OCI-LY1 (cell line): ENCODE data around the gene FSTL5.
A peak's percentile ranks its signal among the peaks of the same experiment; 100 is the strongest.

Experiments used
- H2AFZ ChIP-seq: fragments of 200-600 bp; sonication (generic), shearing (Covaris generic); 2 replicates; pipeline ENCODE4 v1.6.0; 2014; ENCODE audit warnings: antibody characterized with exemption, mild to moderate bottlenecking, low read length
- H3F3A ChIP-seq: fragments of 200-600 bp; sonication (generic), shearing (Covaris generic); 2 replicates; pipeline ENCODE4 v1.6.0; 2014; ENCODE audit warnings: mild to moderate bottlenecking, antibody characterized with exemption, low read length, moderate library complexity; ENCODE audit not compliant: insufficient read depth
- H3K27ac ChIP-seq: fragments of 200-600 bp; sonication (generic); 2 replicates; pipeline ENCODE4 v1.5.1; 2014; ENCODE audit warnings: low read length, mixed run types, mild to moderate bottlenecking, low read depth; ENCODE audit not compliant: poor library complexity, severe bottlenecking
- H3K27me3 ChIP-seq: fragments of 200-600 bp; sonication (generic); 2 replicates; pipeline ENCODE4 v1.6.0; 2014; ENCODE audit warnings: antibody characterized with exemption, mild to moderate bottlenecking, low read length, moderate library complexity; ENCODE audit not compliant: insufficient read depth
- H3K36me3 ChIP-seq: fragments of 200-600 bp; sonication (generic); 2 replicates; pipeline ENCODE4 v1.6.1; 2014; ENCODE audit warnings: mild to moderate bottlenecking, antibody characterized with exemption, low read length, moderate library complexity, mixed read lengths; ENCODE audit not compliant: insufficient read depth
- H3K4me1 ChIP-seq: fragments of 200-600 bp; sonication (generic); 2 replicates; pipeline ENCODE4 v1.5.1; 2014; ENCODE audit warnings: mild to moderate bottlenecking, low read length, moderate library complexity; ENCODE audit not compliant: insufficient read depth, severe bottlenecking
- H3K4me2 ChIP-seq: fragments of 200-600 bp; sonication (generic), shearing (Covaris generic); 2 replicates; pipeline ENCODE4 v1.6.1; 2014; ENCODE audit warnings: low read length
- H3K4me3 ChIP-seq: fragments of 200-600 bp; sonication (generic); 2 replicates; pipeline ENCODE4 v1.5.1; 2014; ENCODE audit warnings: low read length, low read depth, mild to moderate bottlenecking, mixed read lengths; ENCODE audit not compliant: poor library complexity, severe bottlenecking
- H3K79me2 ChIP-seq: fragments of 200-600 bp; shearing (Covaris generic); 2 replicates; pipeline ENCODE4 v1.6.1; 2016; ENCODE audit warnings: mixed run types, low read length, mixed read lengths; ENCODE audit not compliant: insufficient read depth
- H3K9ac ChIP-seq: fragments of 200-600 bp; sonication (generic), shearing (Covaris generic); 2 replicates; pipeline ENCODE4 v1.6.1; 2014; ENCODE audit warnings: mild to moderate bottlenecking, low read length, mixed read lengths
- H3K9me2 ChIP-seq: fragments of 200-600 bp; sonication (generic), shearing (Covaris generic); 2 replicates; pipeline ENCODE4 v1.6.1; 2014; ENCODE audit warnings: low read depth, mild to moderate bottlenecking, low read length, mixed read lengths
- H3K9me3 ChIP-seq: fragments of 200-600 bp; shearing (Covaris generic); 2 replicates; pipeline ENCODE4 v1.6.1; 2014; ENCODE audit warnings: low read length, mixed read lengths
- H4K20me1 ChIP-seq: fragments of 200-600 bp; sonication (generic), shearing (Covaris generic); 2 replicates; pipeline ENCODE4 v1.6.0; 2016; ENCODE audit warnings: mild to moderate bottlenecking, low read length; ENCODE audit not compliant: insufficient read depth
- CTCF ChIP-seq: fragments of 200-600 bp; sonication (generic), shearing (Covaris generic); IDR thresholded peaks from 2 replicates; pipeline ENCODE4 v1.5.1; 2017; ENCODE audit warnings: mild to moderate bottlenecking, antibody characterized with exemption, low read length, moderate library complexity, mixed read lengths
- EZH2 ChIP-seq: fragments of 200-600 bp; sonication (generic), shearing (Covaris generic); IDR thresholded peaks from 2 replicates; pipeline ENCODE4 v1.8.0; 2017; ENCODE audit warnings: borderline replicate concordance, mixed run types, mild to moderate bottlenecking, antibody characterized with exemption, low read length, moderate library complexity, mixed read lengths

The FSTL5 gene

GRCh38 chr4:161704040-161704439 is 459.8 kb downstream of the FSTL5 start:
- no peaks in the 10 kb centered on the region for H3K9me2 ChIP-seq
- H3K4me1 ChIP-seq, result no peaks in the 10 kb centered on the region
- H3K79me2 ChIP-seq, result no peaks in the 10 kb centered on the region
- no peak overlapping the region for H3K27ac ChIP-seq
- no peaks in the 10 kb centered on the region for H3K9me3 ChIP-seq
- H2AFZ ChIP-seq, result no peak overlapping the region
- H3K4me3 ChIP-seq, result no peak overlapping the region
- no peaks in the 10 kb centered on the region for H4K20me1 ChIP-seq
- no peak overlapping the region for H3K9ac ChIP-seq
- no peak overlapping the region for H3K4me2 ChIP-seq
- no peak for TF ChIP-seq CTCF
- TF ChIP-seq EZH2, result no peak
- no peaks in the 10 kb centered on the region for H3K36me3 ChIP-seq
- no peaks in the 10 kb centered on the region for H3F3A ChIP-seq
- H3K27me3 ChIP-seq, result no peaks in the 10 kb centered on the region

- Histone ChIP-seq H3K9me2 (no peaks in the 10 kb centered on the region), H3K4me2 (no peak overlapping the region), H3K4me1 (no peaks in the 10 kb centered on the region), H3K9ac (no peak overlapping the region), H4K20me1 (no peaks in the 10 kb centered on the region), H3K79me2 (no peaks in the 10 kb centered on the region), H3K4me3 (no peak overlapping the region), H3K27me3 (no peaks in the 10 kb centered on the region), H3K9me3 (no peaks in the 10 kb centered on the region), H2AFZ (no peak overlapping the region), H3K36me3 (no peaks in the 10 kb centered on the region), H3F3A (no peaks in the 10 kb centered on the region), H3K27ac (no peak overlapping the region)
- TF ChIP-seq CTCF (peak; percentile 29; the same call in 1 of the 2 replicates), EZH2 (no peak)
These were observed 461.5 kb downstream of the FSTL5 start for GRCh38 chr4:161702287-161702686.

GRCh38 chr4:161696944-161697343 is 466.9 kb downstream of the FSTL5 start:
- TF ChIP-seq EZH2, result no peak
- TF ChIP-seq CTCF, result no peak
- Histone ChIP-seq H4K20me1 (no peaks in the 10 kb centered on the region), H3K9me3 (no peaks in the 10 kb centered on the region), H3K9me2 (no peaks in the 10 kb centered on the region), H3K79me2 (no peaks in the 10 kb centered on the region), H3K4me3 (no peak overlapping the region), H3K27me3 (no peaks in the 10 kb centered on the region), H3F3A (no peaks in the 10 kb centered on the region), H3K4me2 (no peak overlapping the region), H3K9ac (no peak overlapping the region), H3K4me1 (no peaks in the 10 kb centered on the region), H2AFZ (no peak overlapping the region), H3K36me3 (no peaks in the 10 kb centered on the region), H3K27ac (no peak overlapping the region)
